Activated CD8-positive, alpha-beta memory T cell treated with anti-CD3 and anti-CD28 coated beads for 4 hours (primary cell): ENCODE results near the gene NCAPG2.
"Not testable (repeated sequence)": the region's sequence is repeated elsewhere in the genome, so short reads cannot be mapped to it uniquely, and the experiment has no call there.

ENCODE experiments used
- DNase-seq, 2 donors: peaks; one replicate each; pipeline ENCODE4 v3.0.0-alpha.2; 2020; ENCODE audit warnings: low read depth in 2 of 2

NCAPG2 gene

GRCh38 chr7:158638001-158638400, 66.6 kb downstream of the NCAPG2 start:
- no peak for DNase-seq

- DNase-seq: no peak
These were observed 71.3 kb downstream of the NCAPG2 start for GRCh38 chr7:158633055-158633956.

GRCh38 chr7:158631574-158632195, 72.9 kb downstream of the NCAPG2 start:
- no peak for DNase-seq

GRCh38 chr7:158626289-158626688, 78.3 kb downstream of the NCAPG2 start:
- not testable (repeated sequence) for DNase-seq

- no peak for DNase-seq
These were observed 81.4 kb downstream of the NCAPG2 start for GRCh38 chr7:158623241-158623640.

- no peak for DNase-seq
These were observed 83.7 kb downstream of the NCAPG2 start for GRCh38 chr7:158620839-158621441.

GRCh38 chr7:158620418-158620817, 84.2 kb downstream of the NCAPG2 start:
- DNase-seq: no peak

GRCh38 chr7:158618745-158619140, 85.9 kb downstream of the NCAPG2 start:
- no peak for DNase-seq

- DNase-seq: no peak
These were observed 86.9 kb downstream of the NCAPG2 start for GRCh38 chr7:158617737-158618128.

- DNase-seq: no peak
These were observed 88.6 kb downstream of the NCAPG2 start for GRCh38 chr7:158616050-158616449.

- no peak for DNase-seq
These were observed 89.9 kb downstream of the NCAPG2 start for GRCh38 chr7:158614700-158615099.

GRCh38 chr7:158613481-158613880, 91.1 kb downstream of the NCAPG2 start:
- no peak for DNase-seq

- no peak for DNase-seq
These were observed 92.1 kb downstream of the NCAPG2 start for GRCh38 chr7:158612546-158612945.

- DNase-seq: no peak
These were observed 93.1 kb downstream of the NCAPG2 start for GRCh38 chr7:158611541-158611940.

- DNase-seq: no peak
These were observed 95.2 kb downstream of the NCAPG2 start for GRCh38 chr7:158609313-158609974.

- no peak for DNase-seq
These were observed 97.0 kb downstream of the NCAPG2 start for GRCh38 chr7:158607563-158607962.

- no peak for DNase-seq
These were observed 97.8 kb downstream of the NCAPG2 start for GRCh38 chr7:158606671-158607424.

GRCh38 chr7:158606129-158606528, 98.5 kb downstream of the NCAPG2 start:
- no peak for DNase-seq

GRCh38 chr7:158603773-158604755, 100.5 kb downstream of the NCAPG2 start:
- no peak for DNase-seq
